DOHH2 (cell line): Measurements from ENCODE around the gene OR9Q1.

Experiments used
- EZH2phosphoT487 ChIP-seq: fragments of 200-600 bp; sonication (generic); IDR thresholded peaks from 2 replicates; pipeline ENCODE4 v1.6.1; 2017; ENCODE audit warnings: borderline replicate concordance, mild to moderate bottlenecking, antibody characterized with exemption, low read length, moderate library complexity, mixed read lengths
- TF ChIP-seq, protein P1 (sequence below): fragments of 200-600 bp; sonication (generic); IDR thresholded peaks from one replicate; pipeline ENCODE4 v1.5.1; 2014; ENCODE audit warnings: antibody characterized with exemption, mild to moderate bottlenecking, low read depth, low read length; ENCODE audit not compliant: poor library complexity, severe bottlenecking

- TF ChIP-seq, protein P1, sequence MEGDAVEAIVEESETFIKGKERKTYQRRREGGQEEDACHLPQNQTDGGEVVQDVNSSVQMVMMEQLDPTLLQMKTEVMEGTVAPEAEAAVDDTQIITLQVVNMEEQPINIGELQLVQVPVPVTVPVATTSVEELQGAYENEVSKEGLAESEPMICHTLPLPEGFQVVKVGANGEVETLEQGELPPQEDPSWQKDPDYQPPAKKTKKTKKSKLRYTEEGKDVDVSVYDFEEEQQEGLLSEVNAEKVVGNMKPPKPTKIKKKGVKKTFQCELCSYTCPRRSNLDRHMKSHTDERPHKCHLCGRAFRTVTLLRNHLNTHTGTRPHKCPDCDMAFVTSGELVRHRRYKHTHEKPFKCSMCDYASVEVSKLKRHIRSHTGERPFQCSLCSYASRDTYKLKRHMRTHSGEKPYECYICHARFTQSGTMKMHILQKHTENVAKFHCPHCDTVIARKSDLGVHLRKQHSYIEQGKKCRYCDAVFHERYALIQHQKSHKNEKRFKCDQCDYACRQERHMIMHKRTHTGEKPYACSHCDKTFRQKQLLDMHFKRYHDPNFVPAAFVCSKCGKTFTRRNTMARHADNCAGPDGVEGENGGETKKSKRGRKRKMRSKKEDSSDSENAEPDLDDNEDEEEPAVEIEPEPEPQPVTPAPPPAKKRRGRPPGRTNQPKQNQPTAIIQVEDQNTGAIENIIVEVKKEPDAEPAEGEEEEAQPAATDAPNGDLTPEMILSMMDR, result no peak
- TF ChIP-seq EZH2phosphoT487, result no peak
These were observed at the start of gene OR9Q1 for GRCh38 chr11:58023435-58023931.
